Stimulated activated CD4-positive, alpha-beta T cell treated with anti-CD3 and anti-CD28 coated beads, Interleukin-1b, Interleukin-23, amount 100 ng/mL, for 24 hours (primary cell): ENCODE results near the gene STK38.
"Not testable (repeated sequence)": the region's sequence is repeated elsewhere in the genome, so short reads cannot be mapped to it uniquely, and the experiment has no call there.

Source experiments
- DNase-seq, 4 experiments: peaks; one replicate each; pipeline ENCODE4 v3.0.0-alpha.2; 2020; ENCODE audit warnings: low read depth in 4 of 4, low spot score in 1 of 4

Gene STK38

GRCh38 chr6:36491378-36491965 lies 55.8 kb downstream of the STK38 start:
- no peak for DNase-seq

- no peak for DNase-seq
Measured at GRCh38 chr6:36489426-36489825, 57.9 kb downstream of the STK38 start.

GRCh38 chr6:36488221-36488620 lies 59.1 kb downstream of the STK38 start:
- no peak for DNase-seq

GRCh38 chr6:36487698-36488097 lies 59.6 kb downstream of the STK38 start:
- no peak for DNase-seq

GRCh38 chr6:36484736-36485135 lies 62.5 kb downstream of the STK38 start:
- DNase-seq = no peak

GRCh38 chr6:36483326-36483725 lies 64.0 kb downstream of the STK38 start:
- not testable (repeated sequence) for DNase-seq

GRCh38 chr6:36479256-36479655 lies 68.0 kb downstream of the STK38 start:
- DNase-seq = no peak

- DNase-seq = no peak
Measured at GRCh38 chr6:36478051-36478526, 69.2 kb downstream of the STK38 start.

GRCh38 chr6:36469946-36470345 lies 77.3 kb downstream of the STK38 start:
- no peak for DNase-seq

GRCh38 chr6:36469148-36469661 lies 78.1 kb downstream of the STK38 start:
- DNase-seq = no peak

- no peak for DNase-seq
Measured at GRCh38 chr6:36467625-36468024, 79.7 kb downstream of the STK38 start.

- DNase-seq = no peak
Measured at GRCh38 chr6:36464233-36464632, 83.0 kb downstream of the STK38 start.

- DNase-seq = no peak
Measured at GRCh38 chr6:36463676-36464075, 83.6 kb downstream of the STK38 start.

GRCh38 chr6:36461646-36462045 lies 85.6 kb downstream of the STK38 start:
- DNase-seq = no peak

GRCh38 chr6:36460916-36461315 lies 86.4 kb downstream of the STK38 start:
- DNase-seq = no peak

- DNase-seq = no peak
Measured at GRCh38 chr6:36459501-36459900, 87.8 kb downstream of the STK38 start.

GRCh38 chr6:36455486-36456027 lies 91.7 kb downstream of the STK38 start:
- no peak for DNase-seq

GRCh38 chr6:36452897-36453296 lies 94.4 kb downstream of the STK38 start:
- DNase-seq = not testable (repeated sequence)

- DNase-seq = not testable (repeated sequence)
Measured at GRCh38 chr6:36449173-36449572, 98.1 kb downstream of the STK38 start.

GRCh38 chr6:36445621-36446020 lies 101.7 kb downstream of the STK38 start:
- no peak for DNase-seq

- DNase-seq = no peak
Measured at GRCh38 chr6:36444470-36444869, 102.8 kb downstream of the STK38 start.
